HepG2 (cell line): Measurements from ENCODE around the gene APLP1. TPM values are rescaled to one million over a fixed set of nuclear protein-coding genes. Genes with fewer than 3 reads are reported as not detected.

Experiments used
- ATAC-seq: fragments of 200-7000 bp; cut with Tn5 transposase; 3 replicates; pipeline ENCODE4 v1.9.1; 2020; ENCODE audit warnings: mild to moderate bottlenecking, moderate library complexity
- BruUV-seq: library from RNA; stranded (reverse); fragments of 400-500 nt; replicated peaks from 2 replicates; lab custom pipeline; 2021; lab: Mats Ljungman, UMichigan
- CTCF ChIA-PET: fragments of 300-600 bp; formaldehyde crosslinking; extraction: SDS; loops from one replicate; lab custom pipeline; 2021; ENCODE audit warnings: low total read pairs, inconsistent platforms, low intra/inter-chr PET ratio; lab: Yijun Ruan, JAX
- POLR2A ChIA-PET: fragments of 350-600 bp; sonication (Branson Sonifier 250); formaldehyde crosslinking; loops from one replicate; lab custom pipeline; 2020; ENCODE audit warnings: antibody characterized with exemption, inconsistent platforms; lab: Yijun Ruan, JAX
- DNase-seq: peaks from one replicate; pipeline ENCODE4 v3.0.0-alpha.2; 2015; ENCODE audit warnings: low spot score
- FAIRE-seq: peaks from 3 replicates; lab custom pipeline; 2011; peaks lifted over from hg19 to GRCh38; lab: Jason Lieb, UNC
- H2AFZ ChIP-seq: one replicate; pipeline ENCODE4 v1.6.1; 2011; ENCODE audit warnings: low read length, inconsistent platforms
- H3K27ac ChIP-seq: fragments of 300-600 bp; 3 replicates; pipeline ENCODE4 v1.8.0; 2011; ENCODE audit warnings: mixed run types, mild to moderate bottlenecking, mixed read lengths, low read length, inconsistent platforms; ENCODE audit not compliant: insufficient read depth; ENCODE audit errors: extremely low read length
- H3K27me3 ChIP-seq, 2 experiments: fragments of 200-600 bp in 1 of 2; 2 replicates in 1 of 2; 3 replicates in 1 of 2; pipeline versions ENCODE4 v1.6.0 to v1.8.0; 2011; ENCODE audit warnings: low read length in 2 of 2, mild to moderate bottlenecking in 2 of 2, moderate library complexity in 2 of 2, inconsistent platforms in 1 of 2; ENCODE audit not compliant: insufficient read depth in 2 of 2, control insufficient read depth in 1 of 2
- H3K36me3 ChIP-seq, 2 experiments: fragments of 200-600 bp in 1 of 2; replicated peaks in 1 of 2; 2 replicates in 1 of 2; 3 replicates in 1 of 2; pipeline versions ENCODE4 v1.5.1 to v1.8.0; 2011; ENCODE audit warnings: low read length in 2 of 2, inconsistent platforms in 1 of 2; ENCODE audit not compliant: insufficient read depth in 2 of 2, control insufficient read depth in 1 of 2
- H3K4me1 ChIP-seq: 2 replicates; pipeline ENCODE4 v1.5.1; 2012; ENCODE audit warnings: low read length, inconsistent platforms; ENCODE audit not compliant: insufficient read depth
- H3K4me2 ChIP-seq: 2 replicates; pipeline ENCODE4 v1.6.0; 2011; ENCODE audit warnings: low read depth, low read length, inconsistent platforms
- H3K4me3 ChIP-seq, 3 experiments: fragments of 200-600 bp in 1 of 3; sonication (generic), shearing (Covaris generic) in 1 of 3; replicated peaks in 1 of 3; 2 replicates each; pipeline ENCODE4 v1.5.1; 2011 to 2016; ENCODE audit warnings: low read length in 3 of 3, inconsistent platforms in 2 of 3, low read depth in 2 of 3, mild to moderate bottlenecking in 2 of 3, control low read depth in 1 of 3, mixed read lengths in 1 of 3; ENCODE audit not compliant: insufficient read depth in 1 of 3
- H3K79me2 ChIP-seq: one replicate; pipeline ENCODE4 v1.6.1; 2011; ENCODE audit warnings: low read length, inconsistent platforms; ENCODE audit not compliant: insufficient read depth
- H3K9ac ChIP-seq: 2 replicates; pipeline ENCODE4 v1.6.0; 2011; ENCODE audit warnings: mild to moderate bottlenecking, low read depth, low read length, inconsistent platforms; ENCODE audit not compliant: insufficient read depth
- H3K9me3 ChIP-seq: 2 replicates; pipeline ENCODE4 v1.5.1; 2012; ENCODE audit warnings: mild to moderate bottlenecking, low read length
- H4K20me1 ChIP-seq: 2 replicates; pipeline ENCODE4 v1.6.0; 2011; ENCODE audit warnings: inconsistent platforms, mild to moderate bottlenecking, low read length, moderate library complexity; ENCODE audit not compliant: insufficient read depth
- ATF7-NPFF ChIP-seq: sonication (generic); formaldehyde crosslinking; IDR thresholded peaks from 2 replicates; pipeline ENCODE4 v1.8.1; 2023; ENCODE audit warnings: mild to moderate bottlenecking, low read depth, missing genetic modification reagents, moderate library complexity
- CBX5 ChIP-seq: sonication (generic); formaldehyde crosslinking; IDR thresholded peaks from 2 replicates; pipeline ENCODE4 v1.4.0; 2020; ENCODE audit warnings: missing genetic modification reagents, borderline replicate concordance
- CREB1 ChIP-seq, 2 experiments: fragments of 450-650 bp in 1 of 2; IDR thresholded peaks; 2 replicates each; pipeline ENCODE4 v1.6.1; 2016 to 2017; ENCODE audit warnings: control low read depth in 1 of 2, mild to moderate bottlenecking in 1 of 2, missing compliant biosample characterization in 1 of 2, missing genetic modification characterization in 1 of 2
- GABPA ChIP-seq, 2 experiments: IDR thresholded peaks; 2 replicates each; pipeline ENCODE4 v1.6.1; 2011 to 2016; ENCODE audit warnings: low read depth in 2 of 2, low read length in 1 of 2, missing biosample characterization in 1 of 2, missing genetic modification characterization in 1 of 2
- STAG1 ChIP-seq: sonication (generic); formaldehyde crosslinking; IDR thresholded peaks from 2 replicates; pipeline ENCODE4 v1.4.0; 2020; ENCODE audit warnings: missing genetic modification reagents
- WGBS: methylation state at CpG from one replicate; pipeline ENCODE4 v1.1.6; 2017; ENCODE audit warnings: low lambda C conversion rate; 5-methylcytosine and 5-hydroxymethylcytosine counted together
- in situ Hi-C: cut with HindIII; loops from 2 replicates; pipeline ENCODE4 v1.10.0; 2017; ENCODE audit warnings: low pct_unique_long_range_greater_than_20kb; ENCODE audit not compliant: extremely low pct_ligation_motif_present
- intact Hi-C: fragments of 100-400 bp; cut with micrococcal nuclease; formaldehyde crosslinking; loops from one replicate; pipeline ENCODE4 v1.10.0; 2022; ENCODE audit not compliant: unreplicated experiment
- polyA plus RNA-seq, 8 experiments: library from polyadenylated mRNA; depleted of rRNA in 3 of 8; stranded (reverse) in 7 of 8; unstranded in 1 of 8; fragments of >200 nt; fragmentation: Illumina TruSeq in 4 of 8; extraction: Trizol in 4 of 8; gene quantifications; 2 replicates each; pipeline versions ENCODE4 v1.2.1 to v1.2.3, GENCODE V29; 2011 to 2016; ENCODE audit warnings: low read depth in 4 of 8, missing spikeins in 1 of 8, mixed read lengths in 1 of 8; ENCODE audit not compliant: insufficient read depth in 1 of 8
- total RNA-seq, 5 experiments: library from RNA; depleted of rRNA; stranded (reverse); fragments of >200 nt; fragmentation: Illumina TruSeq; extraction: Trizol; gene quantifications; 2 replicates each; pipeline ENCODE4 v1.2.3, GENCODE V29; 2016; ENCODE audit warnings: low read depth in 1 of 5
- TF ChIP-seq, protein P1 (sequence below): sonication (generic); formaldehyde crosslinking; IDR thresholded peaks from 2 replicates; pipeline ENCODE4 v1.5.0; 2020; ENCODE audit warnings: mild to moderate bottlenecking, missing genetic modification reagents, moderate library complexity

Gene APLP1
- total and polyA plus RNA-seq, 2 of the 13 experiments (the other 11 are each of a cell fraction or from before 2014, with no cell fraction given) = 2.0 to 2.9 TPM

DNA sequence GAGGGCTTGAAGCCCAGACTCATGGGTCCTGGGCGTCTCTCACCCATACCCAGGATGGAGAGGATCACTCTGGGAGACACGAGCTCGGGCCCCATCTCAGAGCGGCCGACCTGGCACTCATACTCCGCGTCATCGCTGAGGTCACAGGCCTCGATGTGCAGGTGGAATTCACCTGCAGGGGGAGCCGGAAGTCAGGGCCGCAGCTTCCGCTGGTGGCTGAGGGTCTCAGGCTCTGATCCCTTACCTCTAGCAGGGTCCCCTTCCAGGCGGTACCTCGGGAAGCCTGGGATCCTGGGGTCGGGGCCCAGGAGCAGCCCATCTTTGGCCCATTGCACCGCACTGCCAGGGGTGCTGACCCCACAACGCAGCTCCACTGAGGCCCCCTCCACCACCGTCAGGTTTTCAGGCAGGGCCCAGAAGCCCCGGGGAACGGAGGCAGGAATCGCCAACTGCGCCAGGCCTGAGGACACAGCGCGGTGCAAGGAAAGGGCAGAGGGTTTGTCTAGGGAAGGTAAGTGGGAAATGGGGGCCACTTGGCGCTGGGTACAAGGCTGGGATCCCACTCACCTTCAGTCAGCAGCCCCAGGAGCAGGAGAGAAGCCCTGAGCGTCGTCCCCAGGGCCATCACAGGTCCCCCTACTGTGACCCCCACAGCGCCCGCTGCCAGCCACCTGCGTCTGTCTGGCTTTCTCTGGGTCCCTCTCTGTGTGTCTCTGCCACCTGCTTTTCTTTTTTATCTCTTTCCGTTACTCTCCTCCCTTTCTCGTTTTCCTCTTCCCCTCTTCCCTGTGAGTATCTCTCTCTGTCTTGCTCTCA lies 17.0 kb upstream of the APLP1 start:
- H3K9ac ChIP-seq = no peak overlapping the region
- no peaks in the 10 kb centered on the region for H3K79me2 ChIP-seq
- TF ChIP-seq CBX5 (CRISPR knock-in tag) (no peak), ATF7-NPFF (no peak), CREB1 (IDR thresholded peaks at IDR 0.05) (0 out of 2 replicates have a peak, but pooled peaks have one; percentile 30), CREB1 (CRISPR knock-in tag; IDR thresholded peaks at IDR 0.05) (no peak), STAG1 (CRISPR knock-in tag) (0 out of 2 replicates have a peak, but pooled peaks have one; percentile 11), GABPA (IDR thresholded peaks at IDR 0.05; ENCODE audit: low read depth, low read length) (peak; percentile 27; the same call in 1 of the 2 replicates), GABPA (CRISPR knock-in tag; IDR thresholded peaks at IDR 0.05; ENCODE audit: low read depth) (no peak)
- TF ChIP-seq, protein P1, sequence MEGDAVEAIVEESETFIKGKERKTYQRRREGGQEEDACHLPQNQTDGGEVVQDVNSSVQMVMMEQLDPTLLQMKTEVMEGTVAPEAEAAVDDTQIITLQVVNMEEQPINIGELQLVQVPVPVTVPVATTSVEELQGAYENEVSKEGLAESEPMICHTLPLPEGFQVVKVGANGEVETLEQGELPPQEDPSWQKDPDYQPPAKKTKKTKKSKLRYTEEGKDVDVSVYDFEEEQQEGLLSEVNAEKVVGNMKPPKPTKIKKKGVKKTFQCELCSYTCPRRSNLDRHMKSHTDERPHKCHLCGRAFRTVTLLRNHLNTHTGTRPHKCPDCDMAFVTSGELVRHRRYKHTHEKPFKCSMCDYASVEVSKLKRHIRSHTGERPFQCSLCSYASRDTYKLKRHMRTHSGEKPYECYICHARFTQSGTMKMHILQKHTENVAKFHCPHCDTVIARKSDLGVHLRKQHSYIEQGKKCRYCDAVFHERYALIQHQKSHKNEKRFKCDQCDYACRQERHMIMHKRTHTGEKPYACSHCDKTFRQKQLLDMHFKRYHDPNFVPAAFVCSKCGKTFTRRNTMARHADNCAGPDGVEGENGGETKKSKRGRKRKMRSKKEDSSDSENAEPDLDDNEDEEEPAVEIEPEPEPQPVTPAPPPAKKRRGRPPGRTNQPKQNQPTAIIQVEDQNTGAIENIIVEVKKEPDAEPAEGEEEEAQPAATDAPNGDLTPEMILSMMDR (CRISPR knock-in tag) = peak; percentile 39
- H3K4me2 ChIP-seq = no peak overlapping the region
- ATAC-seq (no peak; the same call in 2 of the 3 replicates), DNase-seq (no peak), FAIRE-seq (no peak)
- H3K36me3 ChIP-seq = no peaks in the 10 kb centered on the region
- CTCF ChIA-PET = no interaction called here
- POLR2A ChIA-PET = no interaction called here
- no peaks in the 10 kb centered on the region for H3K9me3 ChIP-seq
- H2AFZ ChIP-seq = no peak overlapping the region
- H3K4me1 ChIP-seq = peaks cover 25% of the 10 kb centered on the region
- 63% methylated on average over 19 of the region's 32 CpGs for WGBS
- peaks cover 7 to 58% of the 10 kb centered on the region in 2 experiments; a peak in 3 of 5 replicates for H3K27me3 ChIP-seq
- BruUV-seq = no TSS peak
- H3K4me3 ChIP-seq = no peak overlapping the region
- H3K27ac ChIP-seq = no peak overlapping the region
- H4K20me1 ChIP-seq = 0 out of 2 replicates have a peak, but pooled peaks cover 3% of the 10 kb centered on the region
- intact Hi-C loops (no loop called here), in situ Hi-C loops (no loop called here)
